ENCODE results near the gene BMP2K. TPM values are rescaled to one million over a fixed set of nuclear protein-coding genes. Genes with fewer than 3 reads are reported as not detected.

Gene BMP2K
- total and polyA plus RNA-seq, 7 donors, result 3.5 to 19.1 (median 15.2) TPM

GRCh38 chr4:78766026-78766425 is 10.1 kb upstream of the BMP2K start:
- ATAC-seq (no peak), DNase-seq (no peak)
- no peak overlapping the region for H3K27ac ChIP-seq
- H3K4me3 ChIP-seq, result no peak overlapping the region
- no peaks in the 10 kb centered on the region for H3K27me3 ChIP-seq (ENCODE audit: insufficient read depth in 3 of 3, low read length in 2 of 3)
- H3K36me3 ChIP-seq (ENCODE audit: insufficient read depth in 1 of 2, low read depth in 1 of 2), result no peaks in the 10 kb centered on the region
- no peaks in the 10 kb centered on the region for H3K4me1 ChIP-seq
- TF ChIP-seq CTCF (IDR thresholded peaks at IDR 0.05), result no peak
- 17 to 26% (median 24%) methylated on average over 3 of the region's 3 CpGs for WGBS, 3 donors
- H3K9me3 ChIP-seq, result no peaks in the 10 kb centered on the region
- intact Hi-C loops (cut with DNase I), result no loop called here

GRCh38 chr4:78766650-78767049 is 9.5 kb upstream of the BMP2K start:
- H3K4me1 ChIP-seq, result no peaks in the 10 kb centered on the region
- H3K4me3 ChIP-seq, result no peak overlapping the region
- WGBS, 3 donors, result 90 to 94% (median 93%) methylated on average over 5 of the region's 5 CpGs
- ATAC-seq (no peak), DNase-seq (no peak)
- intact Hi-C loops (cut with DNase I), result no loop called here
- H3K36me3 ChIP-seq (ENCODE audit: insufficient read depth in 1 of 2, low read depth in 1 of 2), result no peaks in the 10 kb centered on the region
- H3K9me3 ChIP-seq, result no peaks in the 10 kb centered on the region
- no peak for TF ChIP-seq CTCF (IDR thresholded peaks at IDR 0.05)
- no peaks in the 10 kb centered on the region for H3K27me3 ChIP-seq (ENCODE audit: insufficient read depth in 3 of 3, low read length in 2 of 3)
- no peak overlapping the region for H3K27ac ChIP-seq

GRCh38 chr4:78767350-78767749 is 8.8 kb upstream of the BMP2K start:
- no peak overlapping the region for H3K27ac ChIP-seq
- no peak overlapping the region for H3K4me3 ChIP-seq
- no peaks in the 10 kb centered on the region for H3K4me1 ChIP-seq
- no peak for ATAC-seq
- no peak for TF ChIP-seq CTCF (IDR thresholded peaks at IDR 0.05)
- no peaks in the 10 kb centered on the region for H3K27me3 ChIP-seq (ENCODE audit: insufficient read depth in 3 of 3, low read length in 2 of 3)
- DNase-seq, result no peak
- intact Hi-C loops (cut with DNase I), result no loop called here
- H3K9me3 ChIP-seq, result no peaks in the 10 kb centered on the region
- H3K36me3 ChIP-seq (ENCODE audit: insufficient read depth in 1 of 2, low read depth in 1 of 2), result no peaks in the 10 kb centered on the region

- Histone ChIP-seq H3K36me3 (ENCODE audit: insufficient read depth in 1 of 2, low read depth in 1 of 2) (no peaks in the 10 kb centered on the region), H3K27ac (no peak overlapping the region), H3K9me3 (no peaks in the 10 kb centered on the region), H3K4me3 (no peak overlapping the region), H3K4me1 (no peaks in the 10 kb centered on the region), H3K27me3 (ENCODE audit: insufficient read depth in 3 of 3, low read length in 2 of 3) (no peaks in the 10 kb centered on the region)
- TF ChIP-seq CTCF (IDR thresholded peaks at IDR 0.05), result no peak
- no peak for ATAC-seq
- 79 to 82% (median 80%) methylated on average over 12 of the region's 12 CpGs for WGBS, 3 donors
- DNase-seq, result no peak
- intact Hi-C loops (cut with DNase I), result no loop called here
These were observed 7.5 kb upstream of the BMP2K start for GRCh38 chr4:78768452-78769180.

- no peak for TF ChIP-seq CTCF (IDR thresholded peaks at IDR 0.05)
- no peak overlapping the region for H3K27ac ChIP-seq
- no peaks in the 10 kb centered on the region for H3K9me3 ChIP-seq
- WGBS, 3 donors, result 92 to 100% (median 96%) methylated on average over 3 of the region's 3 CpGs
- no peaks in the 10 kb centered on the region for H3K36me3 ChIP-seq (ENCODE audit: insufficient read depth in 1 of 2, low read depth in 1 of 2)
- intact Hi-C loops (cut with DNase I), result no loop called here
- no peaks in the 10 kb centered on the region for H3K4me1 ChIP-seq
- H3K27me3 ChIP-seq (ENCODE audit: insufficient read depth in 3 of 3, low read length in 2 of 3), result no peaks in the 10 kb centered on the region
- DNase-seq (no peak), ATAC-seq (no peak)
- H3K4me3 ChIP-seq, result no peak overlapping the region
These were observed 6.0 kb upstream of the BMP2K start for GRCh38 chr4:78770091-78770642.
